ENCODE measurements around the gene ESPN. TPM values are rescaled to one million over a fixed set of nuclear protein-coding genes. Genes with fewer than 3 reads are reported as not detected.
"Not testable (repeated sequence)": the region's sequence is repeated elsewhere in the genome, so short reads cannot be mapped to it uniquely, and the experiment has no call there.

Gene ESPN
- total and polyA plus RNA-seq, 2 experiments from 2014 or later = 31.1 to 65.7 TPM

DNA sequence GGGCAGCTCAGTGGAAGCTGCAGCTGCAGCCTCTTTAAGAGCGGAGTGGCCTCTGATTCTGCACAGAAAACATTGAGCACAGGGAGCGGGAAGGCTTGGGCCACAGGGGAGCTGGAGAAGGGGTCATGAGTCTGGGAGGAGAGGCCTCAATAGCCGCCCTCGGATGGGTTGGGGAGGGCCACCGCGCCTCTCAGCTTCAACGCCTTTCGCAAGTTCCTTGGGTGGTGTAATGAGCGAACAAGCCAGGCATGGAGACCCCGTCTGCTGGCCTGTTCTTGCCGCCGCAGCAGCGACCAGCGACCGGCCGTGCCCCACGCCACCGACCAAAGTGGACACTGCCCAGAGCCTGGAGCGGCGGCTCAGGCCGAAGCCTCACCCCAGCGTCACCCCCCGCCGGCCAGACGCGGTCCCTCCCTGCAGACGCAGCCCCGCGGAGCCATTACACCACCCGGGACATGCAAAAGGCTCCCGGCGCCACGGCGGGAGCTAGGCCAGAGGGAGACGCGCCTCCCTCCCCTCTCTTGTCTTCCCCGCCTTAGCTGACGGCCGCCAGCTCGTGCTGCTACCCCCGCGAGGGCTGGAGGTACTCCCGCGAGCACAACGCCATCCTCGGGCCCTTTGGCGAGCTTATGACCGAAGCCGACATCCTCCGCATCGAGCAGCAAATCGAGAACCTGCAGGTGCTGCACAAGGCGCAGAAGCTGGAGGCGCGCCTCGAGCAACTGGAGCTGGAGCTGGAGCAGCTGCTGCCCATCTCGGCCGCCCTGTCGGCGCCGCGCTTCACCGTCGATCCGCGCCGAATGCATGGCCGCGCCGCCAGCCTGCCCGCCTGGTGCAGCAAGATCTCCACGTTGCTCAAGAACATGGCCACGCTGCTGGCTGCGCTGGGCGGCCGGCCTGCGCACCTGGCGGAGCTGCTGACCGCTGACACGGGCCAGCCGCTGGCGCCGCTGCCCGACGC lies 29.6 kb downstream of the ESPN start:
- not testable (repeated sequence) for H3K9me2 ChIP-seq (replicated peaks; ENCODE audit: insufficient read depth); H3K4me2 ChIP-seq; H3K27me3 ChIP-seq; H2AFZ ChIP-seq; H3K36me3 ChIP-seq (replicated peaks; ENCODE audit: insufficient read depth, low read depth); H3K4me1 ChIP-seq (ENCODE audit: insufficient read depth); H3K4me3 ChIP-seq; DNase-seq (ENCODE audit: low spot score); H4K20me1 ChIP-seq (ENCODE audit: insufficient read depth, poor library complexity, severe bottlenecking); H3K79me2 ChIP-seq; H3K9me3 ChIP-seq (ENCODE audit: low read depth); H3K27ac ChIP-seq
- peak; percentile 5 for TF ChIP-seq EZH2 (IDR thresholded peaks at IDR 0.05; ENCODE audit: borderline replicate concordance)
- WGBS (ENCODE audit: low lambda C conversion rate, missing lambda C conversion rate) = 71% methylated on average over 75 of the region's 85 CpGs

DNA sequence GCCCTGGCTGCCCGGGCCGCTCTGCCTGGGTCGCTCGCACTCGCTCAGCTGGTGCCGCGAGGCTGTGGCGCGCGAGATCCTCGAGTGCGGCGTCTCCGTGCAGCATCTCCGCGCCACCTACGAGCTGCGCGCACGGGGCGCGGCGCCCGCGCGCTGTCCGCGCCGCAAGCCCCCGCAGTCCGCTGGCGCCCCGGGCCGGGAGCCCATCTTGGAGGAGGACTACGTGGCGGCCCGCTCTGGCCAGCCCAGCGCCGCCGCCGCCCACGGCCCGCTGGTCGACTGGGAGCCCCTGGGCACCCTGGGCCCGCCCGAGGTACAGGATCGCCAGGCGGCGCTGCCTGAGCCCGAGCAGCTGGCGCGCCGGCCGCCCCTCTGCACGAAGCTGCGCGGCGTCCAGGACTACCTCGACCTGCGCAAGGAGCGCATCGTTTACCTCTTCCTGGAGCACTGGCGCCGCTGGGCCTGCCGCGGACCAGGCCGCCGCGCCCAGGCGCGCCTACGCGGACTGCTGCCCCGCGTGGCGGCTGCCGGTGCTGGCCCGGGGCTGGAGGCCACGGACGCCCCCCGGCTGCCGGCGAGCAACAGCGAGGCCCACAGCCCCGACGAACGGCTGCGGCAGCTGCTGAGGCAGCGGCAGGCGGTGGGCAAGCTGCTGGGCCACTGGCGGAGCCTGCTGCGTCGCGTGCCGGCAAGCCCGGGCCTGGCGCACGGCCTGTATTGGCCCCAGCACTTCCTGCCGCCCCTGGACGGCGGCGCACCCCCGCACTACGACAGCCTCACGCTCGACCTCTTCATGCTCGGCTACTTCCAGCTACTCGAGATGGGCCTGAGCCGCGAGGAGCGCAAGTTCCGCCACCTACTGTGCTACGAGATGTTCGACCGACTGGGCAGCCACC lies 30.5 kb downstream of the ESPN start:
- Histone ChIP-seq H3K79me2 (no peaks in the 10 kb centered on the region), H2AFZ (no peak overlapping the region), H3K9me3 (ENCODE audit: low read depth) (no peaks in the 10 kb centered on the region), H3K4me2 (no peak overlapping the region), H3K27me3 (no peaks in the 10 kb centered on the region), H3K4me1 (ENCODE audit: insufficient read depth) (no peaks in the 10 kb centered on the region), H3K27ac (no peak overlapping the region), H3K9me2 (replicated peaks; ENCODE audit: insufficient read depth) (no peaks in the 10 kb centered on the region), H4K20me1 (ENCODE audit: insufficient read depth, poor library complexity, severe bottlenecking) (no peaks in the 10 kb centered on the region), H3K36me3 (replicated peaks; ENCODE audit: insufficient read depth, low read depth) (no peaks in the 10 kb centered on the region), H3K4me3 (no peak overlapping the region)
- WGBS (ENCODE audit: low lambda C conversion rate, missing lambda C conversion rate) = 57% methylated on average over 94 of the region's 115 CpGs
- no peak for DNase-seq (ENCODE audit: low spot score)
- TF ChIP-seq EZH2phosphoT487 (IDR thresholded peaks at IDR 0.05; ENCODE audit: low read depth, severe bottlenecking, unreplicated experiment) (no peak), EZH2 (IDR thresholded peaks at IDR 0.05; ENCODE audit: borderline replicate concordance) (no peak)

DNA sequence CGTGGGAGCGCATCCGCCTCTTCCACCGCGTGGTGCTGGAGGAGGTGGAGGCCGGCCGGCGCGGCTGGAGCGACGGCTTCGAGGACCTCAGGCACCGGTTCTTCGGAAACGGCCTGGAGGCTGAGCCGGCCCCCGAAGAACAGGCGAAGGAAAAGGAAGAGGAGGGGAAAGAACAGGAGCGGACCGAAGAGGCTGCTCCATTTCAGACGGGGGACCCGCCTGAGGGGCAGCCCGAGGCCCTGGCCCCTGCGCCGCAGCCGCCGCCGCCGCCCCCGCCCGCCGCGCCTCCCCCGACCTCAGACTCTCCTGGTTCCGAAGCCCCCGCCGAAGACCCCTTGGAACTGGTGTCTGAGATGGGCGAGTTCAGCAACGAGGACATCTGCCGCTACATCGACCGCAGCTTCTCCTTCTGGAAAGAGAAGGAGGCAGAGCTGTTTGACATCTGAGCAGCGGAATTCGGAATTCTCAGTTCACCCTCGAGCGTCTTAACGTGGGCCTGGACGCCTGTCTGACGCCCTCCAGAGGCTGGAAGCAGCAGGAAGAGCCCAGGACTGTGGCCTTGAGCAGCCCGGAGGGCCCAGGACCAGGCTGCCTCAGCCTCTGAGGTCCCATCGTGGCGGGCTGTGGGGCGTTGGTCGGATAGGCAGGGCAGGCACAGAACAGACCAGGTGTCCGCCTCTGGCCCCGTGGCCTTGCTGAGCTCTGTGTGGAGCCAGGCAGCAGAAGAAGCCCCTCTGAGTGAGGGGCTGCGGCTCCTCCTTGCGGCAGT lies 31.4 kb downstream of the ESPN start:
- not testable (repeated sequence) for H3K4me1 ChIP-seq (ENCODE audit: insufficient read depth); H3K36me3 ChIP-seq (replicated peaks; ENCODE audit: insufficient read depth, low read depth); H3K27ac ChIP-seq; H3K4me3 ChIP-seq; DNase-seq (ENCODE audit: low spot score); H3K27me3 ChIP-seq; H3K4me2 ChIP-seq; H3K79me2 ChIP-seq; H4K20me1 ChIP-seq (ENCODE audit: insufficient read depth, poor library complexity, severe bottlenecking); H3K9me3 ChIP-seq (ENCODE audit: low read depth); H3K9me2 ChIP-seq (replicated peaks; ENCODE audit: insufficient read depth); H2AFZ ChIP-seq
- WGBS (ENCODE audit: low lambda C conversion rate, missing lambda C conversion rate) = 92% methylated on average over 53 of the region's 58 CpGs

DNA sequence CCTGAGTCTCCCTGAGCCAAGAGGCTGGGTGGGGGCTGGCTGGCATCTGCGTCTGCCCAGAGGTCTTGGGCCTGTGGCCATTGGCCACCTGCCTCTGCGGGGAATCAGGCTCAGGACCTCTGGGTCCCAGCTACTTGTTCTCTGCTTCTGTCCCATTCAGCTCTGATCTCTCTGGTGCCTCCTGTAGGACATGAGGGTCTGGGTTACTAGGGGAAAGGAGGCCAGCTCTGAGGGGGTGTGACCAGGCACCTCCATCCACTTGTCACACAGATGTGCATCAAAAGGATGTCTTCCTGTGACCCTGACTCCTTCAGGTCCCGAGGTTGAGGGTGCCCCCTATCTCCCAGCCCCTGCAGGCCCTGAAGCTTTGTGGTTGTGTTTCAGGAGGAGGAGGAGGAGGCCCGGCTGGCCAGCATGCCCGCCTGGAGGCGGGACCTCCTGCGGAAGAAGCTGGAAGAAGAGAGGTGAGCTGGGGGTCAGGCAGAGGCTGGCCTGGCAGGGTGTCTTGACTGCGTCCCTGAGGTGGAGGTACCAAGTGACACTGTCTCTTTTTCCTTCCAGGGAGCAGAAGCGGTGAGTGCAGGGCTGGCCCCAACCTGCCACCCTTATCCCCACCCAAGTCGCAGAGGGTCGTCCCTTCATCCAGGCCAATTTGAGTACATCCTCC lies 32.4 kb downstream of the ESPN start:
- no peak overlapping the region for H3K4me2 ChIP-seq
- TF ChIP-seq, protein P1, sequence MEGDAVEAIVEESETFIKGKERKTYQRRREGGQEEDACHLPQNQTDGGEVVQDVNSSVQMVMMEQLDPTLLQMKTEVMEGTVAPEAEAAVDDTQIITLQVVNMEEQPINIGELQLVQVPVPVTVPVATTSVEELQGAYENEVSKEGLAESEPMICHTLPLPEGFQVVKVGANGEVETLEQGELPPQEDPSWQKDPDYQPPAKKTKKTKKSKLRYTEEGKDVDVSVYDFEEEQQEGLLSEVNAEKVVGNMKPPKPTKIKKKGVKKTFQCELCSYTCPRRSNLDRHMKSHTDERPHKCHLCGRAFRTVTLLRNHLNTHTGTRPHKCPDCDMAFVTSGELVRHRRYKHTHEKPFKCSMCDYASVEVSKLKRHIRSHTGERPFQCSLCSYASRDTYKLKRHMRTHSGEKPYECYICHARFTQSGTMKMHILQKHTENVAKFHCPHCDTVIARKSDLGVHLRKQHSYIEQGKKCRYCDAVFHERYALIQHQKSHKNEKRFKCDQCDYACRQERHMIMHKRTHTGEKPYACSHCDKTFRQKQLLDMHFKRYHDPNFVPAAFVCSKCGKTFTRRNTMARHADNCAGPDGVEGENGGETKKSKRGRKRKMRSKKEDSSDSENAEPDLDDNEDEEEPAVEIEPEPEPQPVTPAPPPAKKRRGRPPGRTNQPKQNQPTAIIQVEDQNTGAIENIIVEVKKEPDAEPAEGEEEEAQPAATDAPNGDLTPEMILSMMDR (IDR thresholded peaks at IDR 0.05; ENCODE audit: poor library complexity) = no peak
- TF ChIP-seq EZH2 (IDR thresholded peaks at IDR 0.05; ENCODE audit: borderline replicate concordance) = no peak
- TF ChIP-seq EZH2phosphoT487 (IDR thresholded peaks at IDR 0.05; ENCODE audit: low read depth, severe bottlenecking, unreplicated experiment) = no peak
- no peaks in the 10 kb centered on the region for H3K9me2 ChIP-seq (replicated peaks; ENCODE audit: insufficient read depth)
- H4K20me1 ChIP-seq (ENCODE audit: insufficient read depth, poor library complexity, severe bottlenecking) = no peaks in the 10 kb centered on the region
- no peaks in the 10 kb centered on the region for H3K9me3 ChIP-seq (ENCODE audit: low read depth)
- 77% methylated on average over 11 of the region's 11 CpGs for WGBS (ENCODE audit: low lambda C conversion rate, missing lambda C conversion rate)
- no peaks in the 10 kb centered on the region for H3K4me1 ChIP-seq (ENCODE audit: insufficient read depth)
- no peaks in the 10 kb centered on the region for H3K36me3 ChIP-seq (replicated peaks; ENCODE audit: insufficient read depth, low read depth)
- H3K79me2 ChIP-seq = no peaks in the 10 kb centered on the region
- no peak for DNase-seq (ENCODE audit: low spot score)
- no peak overlapping the region for H3K27ac ChIP-seq
- H2AFZ ChIP-seq = no peak overlapping the region
- H3K27me3 ChIP-seq = no peaks in the 10 kb centered on the region
- H3K4me3 ChIP-seq = no peak overlapping the region
